Suprapubic skin (tissue), 4 donors: ENCODE results near the gene TEX14. TPM values are rescaled to one million over a fixed set of nuclear protein-coding genes. Genes with fewer than 3 reads are reported as not detected.

ENCODE experiments used
- DNase-seq, 2 donors: peaks; one replicate each; pipeline ENCODE4 v3.0.0-alpha.2; 2019; ENCODE audit warnings: low spot score in 2 of 2
- H3K27ac ChIP-seq: fragments of 200-600 bp; sonication (generic); one replicate; pipeline ENCODE4 v1.5.1; 2019
- H3K27me3 ChIP-seq: fragments of 200-600 bp; sonication (generic); one replicate; pipeline ENCODE4 v1.5.1; 2019
- H3K36me3 ChIP-seq: fragments of 200-600 bp; sonication (generic); one replicate; pipeline ENCODE4 v1.5.1; 2019
- H3K4me1 ChIP-seq: fragments of 200-600 bp; sonication (generic); one replicate; pipeline ENCODE4 v1.5.1; 2019
- H3K4me3 ChIP-seq: fragments of 200-600 bp; sonication (generic); one replicate; pipeline ENCODE4 v1.5.1; 2019; ENCODE audit warnings: mild to moderate bottlenecking
- H3K9me3 ChIP-seq: fragments of 200-600 bp; sonication (generic); one replicate; pipeline ENCODE4 v1.5.1; 2019
- CTCF ChIP-seq, 2 donors: fragments of 200-600 bp in 1 of 2; fragments of 450-650 bp in 1 of 2; sonication (generic) in 1 of 2; IDR thresholded peaks; one replicate each; pipeline ENCODE4 v1.5.1; 2016 to 2019; ENCODE audit warnings: antibody characterized with exemption in 2 of 2, mild to moderate bottlenecking in 1 of 2, moderate library complexity in 1 of 2
- EP300 ChIP-seq: sonication (generic); formaldehyde crosslinking; IDR thresholded peaks from one replicate; pipeline ENCODE4 v1.6.1; 2017; ENCODE audit warnings: antibody characterized with exemption
- POLR2A ChIP-seq, 2 donors: fragments of 450-650 bp; IDR thresholded peaks; one replicate each; pipeline ENCODE4 v1.6.1; 2017; ENCODE audit warnings: antibody characterized with exemption in 2 of 2, mild to moderate bottlenecking in 2 of 2, moderate library complexity in 2 of 2
- POLR2AphosphoS5 ChIP-seq, 3 donors: sonication (generic); formaldehyde crosslinking; IDR thresholded peaks; one replicate each; pipeline ENCODE4 v1.6.1; 2017; ENCODE audit warnings: antibody characterized with exemption in 3 of 3
- WGBS: methylation state at CpG from one replicate; pipeline ENCODE4 v1.1.5; 2018; 5-methylcytosine and 5-hydroxymethylcytosine counted together
- total RNA-seq, 4 donors: library from RNA; depleted of rRNA; stranded (reverse); fragments of >200 nt; gene quantifications; one replicate each; pipeline ENCODE4 v1.1.0, GENCODE V29; 2016

TEX14 gene
- total RNA-seq, 4 donors from 2014 or later = 0.15 to 0.34 (median 0.32) TPM; not detected in 1

- WGBS = 27% methylated on average over 2 of the region's 2 CpGs
- no peaks in the 10 kb centered on the region for H3K9me3 ChIP-seq
- TF ChIP-seq POLR2AphosphoS5 (IDR thresholded peaks at IDR 0.05) = no peak
- no peak for TF ChIP-seq EP300
- TF ChIP-seq POLR2A (IDR thresholded peaks at IDR 0.05) = no peak
- TF ChIP-seq CTCF (IDR thresholded peaks at IDR 0.05) = no peak
- peaks cover 15% of the 10 kb centered on the region for H3K36me3 ChIP-seq
- peak overlapping the region; percentile 93 for H3K27ac ChIP-seq
- peaks cover 55% of the 10 kb centered on the region for H3K4me1 ChIP-seq
- peak overlapping the region; percentile 65 for H3K4me3 ChIP-seq
- no peak for DNase-seq
- H3K27me3 ChIP-seq = no peaks in the 10 kb centered on the region
Measured at GRCh38 chr17:58516644-58517377, 175.0 kb downstream of the TEX14 start.

GRCh38 chr17:58515286-58515685 is 176.6 kb downstream of the TEX14 start:
- Histone ChIP-seq H3K27me3 (no peaks in the 10 kb centered on the region), H3K36me3 (peaks cover 30% of the 10 kb centered on the region), H3K4me1 (peaks cover 55% of the 10 kb centered on the region), H3K4me3 (peak overlapping the region; percentile 85), H3K27ac (peak overlapping the region; percentile 76), H3K9me3 (no peaks in the 10 kb centered on the region)
- no peak for DNase-seq
- WGBS = 63% methylated on average over 2 of the region's 2 CpGs
- TF ChIP-seq POLR2A (IDR thresholded peaks at IDR 0.05) (no peak), POLR2AphosphoS5 (IDR thresholded peaks at IDR 0.05) (no peak), CTCF (IDR thresholded peaks at IDR 0.05) (no peak), EP300 (no peak)

- WGBS = 14% methylated on average over 11 of the region's 11 CpGs
- TF ChIP-seq POLR2AphosphoS5 (IDR thresholded peaks at IDR 0.05) = no peak
- no peak for TF ChIP-seq EP300
- no peak for TF ChIP-seq CTCF (IDR thresholded peaks at IDR 0.05)
- no peak for TF ChIP-seq POLR2A (IDR thresholded peaks at IDR 0.05)
- no peak for DNase-seq
- Histone ChIP-seq H3K27me3 (no peaks in the 10 kb centered on the region), H3K9me3 (no peaks in the 10 kb centered on the region), H3K27ac (peak overlapping the region; percentile 76), H3K4me3 (peak overlapping the region; percentile 85), H3K36me3 (peaks cover 35% of the 10 kb centered on the region), H3K4me1 (peaks cover 51% of the 10 kb centered on the region)
Measured at GRCh38 chr17:58514770-58515157, 177.1 kb downstream of the TEX14 start.

- H3K9me3 ChIP-seq = no peaks in the 10 kb centered on the region
- peaks cover 41% of the 10 kb centered on the region for H3K36me3 ChIP-seq
- WGBS = under 1% methylated on average over 24 of the region's 64 CpGs
- H3K27ac ChIP-seq = peak within 1 kb of the TSS; percentile 76
- H3K4me3 ChIP-seq = peak within 1 kb of the TSS; percentile 85
- no peak for TF ChIP-seq POLR2A (IDR thresholded peaks at IDR 0.05)
- TF ChIP-seq POLR2AphosphoS5 (IDR thresholded peaks at IDR 0.05) = no peak
- no peak for TF ChIP-seq CTCF (IDR thresholded peaks at IDR 0.05)
- TF ChIP-seq EP300 = no peak
- peak in 1 of 2 donors; percentile 88 for DNase-seq
- H3K4me1 ChIP-seq = peaks cover 47% of the 10 kb centered on the region
- no peaks in the 10 kb centered on the region for H3K27me3 ChIP-seq
Measured at GRCh38 chr17:58513965-58514769, 177.7 kb downstream of the TEX14 start, which contains the start of gene MTMR4. Gene MTMR4, minus strand, starts transcription at chr17:58514638. Its CDS starts 231 bp downstream, at chr17:58514407.
